ENCODE data around the gene RNU6-7. TPM values are rescaled to one million over a fixed set of nuclear protein-coding genes. Genes with fewer than 3 reads are reported as not detected.

RNU6-7 gene
- total and polyA plus RNA-seq, 2 of the 13 experiments (the other 11 are each of a cell fraction or from before 2014, with no cell fraction given), result under 0.01 TPM; not detected in 1

- TF ChIP-seq FOXK2 (IDR thresholded peaks at IDR 0.05), result no peak
- 0 out of 2 replicates have a peak, but pooled peaks have one; percentile 11 for TF ChIP-seq FOXJ3 (CRISPR knock-in tag; IDR thresholded peaks at IDR 0.05; ENCODE audit: borderline replicate concordance)
- TF ChIP-seq, protein P1, sequence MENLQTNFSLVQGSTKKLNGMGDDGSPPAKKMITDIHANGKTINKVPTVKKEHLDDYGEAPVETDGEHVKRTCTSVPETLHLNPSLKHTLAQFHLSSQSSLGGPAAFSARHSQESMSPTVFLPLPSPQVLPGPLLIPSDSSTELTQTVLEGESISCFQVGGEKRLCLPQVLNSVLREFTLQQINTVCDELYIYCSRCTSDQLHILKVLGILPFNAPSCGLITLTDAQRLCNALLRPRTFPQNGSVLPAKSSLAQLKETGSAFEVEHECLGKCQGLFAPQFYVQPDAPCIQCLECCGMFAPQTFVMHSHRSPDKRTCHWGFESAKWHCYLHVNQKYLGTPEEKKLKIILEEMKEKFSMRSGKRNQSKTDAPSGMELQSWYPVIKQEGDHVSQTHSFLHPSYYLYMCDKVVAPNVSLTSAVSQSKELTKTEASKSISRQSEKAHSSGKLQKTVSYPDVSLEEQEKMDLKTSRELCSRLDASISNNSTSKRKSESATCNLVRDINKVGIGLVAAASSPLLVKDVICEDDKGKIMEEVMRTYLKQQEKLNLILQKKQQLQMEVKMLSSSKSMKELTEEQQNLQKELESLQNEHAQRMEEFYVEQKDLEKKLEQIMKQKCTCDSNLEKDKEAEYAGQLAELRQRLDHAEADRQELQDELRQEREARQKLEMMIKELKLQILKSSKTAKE (CRISPR knock-in tag; IDR thresholded peaks at IDR 0.05; ENCODE audit: borderline replicate concordance), result no peak
- TF ChIP-seq YY1 (IDR thresholded peaks at IDR 0.05; ENCODE audit: insufficient read depth, insufficient replicate concordance, low read depth, low read length), result peak; percentile 57
- TF ChIP-seq ZNF800 (CRISPR knock-in tag; IDR thresholded peaks at IDR 0.05), result no peak
- TF ChIP-seq, protein P2, sequence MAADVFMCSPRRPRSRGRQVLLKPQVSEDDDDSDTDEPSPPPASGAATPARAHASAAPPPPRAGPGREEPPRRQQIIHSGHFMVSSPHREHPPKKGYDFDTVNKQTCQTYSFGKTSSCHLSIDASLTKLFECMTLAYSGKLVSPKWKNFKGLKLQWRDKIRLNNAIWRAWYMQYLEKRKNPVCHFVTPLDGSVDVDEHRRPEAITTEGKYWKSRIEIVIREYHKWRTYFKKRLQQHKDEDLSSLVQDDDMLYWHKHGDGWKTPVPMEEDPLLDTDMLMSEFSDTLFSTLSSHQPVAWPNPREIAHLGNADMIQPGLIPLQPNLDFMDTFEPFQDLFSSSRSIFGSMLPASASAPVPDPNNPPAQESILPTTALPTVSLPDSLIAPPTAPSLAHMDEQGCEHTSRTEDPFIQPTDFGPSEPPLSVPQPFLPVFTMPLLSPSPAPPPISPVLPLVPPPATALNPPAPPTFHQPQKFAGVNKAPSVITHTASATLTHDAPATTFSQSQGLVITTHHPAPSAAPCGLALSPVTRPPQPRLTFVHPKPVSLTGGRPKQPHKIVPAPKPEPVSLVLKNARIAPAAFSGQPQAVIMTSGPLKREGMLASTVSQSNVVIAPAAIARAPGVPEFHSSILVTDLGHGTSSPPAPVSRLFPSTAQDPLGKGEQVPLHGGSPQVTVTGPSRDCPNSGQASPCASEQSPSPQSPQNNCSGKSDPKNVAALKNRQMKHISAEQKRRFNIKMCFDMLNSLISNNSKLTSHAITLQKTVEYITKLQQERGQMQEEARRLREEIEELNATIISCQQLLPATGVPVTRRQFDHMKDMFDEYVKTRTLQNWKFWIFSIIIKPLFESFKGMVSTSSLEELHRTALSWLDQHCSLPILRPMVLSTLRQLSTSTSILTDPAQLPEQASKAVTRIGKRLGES (CRISPR knock-in tag; IDR thresholded peaks at IDR 0.05; ENCODE audit: borderline replicate concordance), result no peak
- TF ChIP-seq ZNF558 (CRISPR knock-in tag; IDR thresholded peaks at IDR 0.05; ENCODE audit: borderline replicate concordance), result no peak
- peak; percentile 72 for TF ChIP-seq KDM5B (CRISPR knock-in tag; IDR thresholded peaks at IDR 0.05; ENCODE audit: borderline replicate concordance)
- TF ChIP-seq PHF21A (CRISPR knock-in tag; IDR thresholded peaks at IDR 0.05), result no peak
- no peak for TF ChIP-seq ZNF772 (CRISPR knock-in tag; IDR thresholded peaks at IDR 0.05)
- TF ChIP-seq ZSCAN22 (CRISPR knock-in tag; IDR thresholded peaks at IDR 0.05), result no peak
- TF ChIP-seq DDIT3 (CRISPR knock-in tag; IDR thresholded peaks at IDR 0.05), result no peak
- TF ChIP-seq, protein P3, sequence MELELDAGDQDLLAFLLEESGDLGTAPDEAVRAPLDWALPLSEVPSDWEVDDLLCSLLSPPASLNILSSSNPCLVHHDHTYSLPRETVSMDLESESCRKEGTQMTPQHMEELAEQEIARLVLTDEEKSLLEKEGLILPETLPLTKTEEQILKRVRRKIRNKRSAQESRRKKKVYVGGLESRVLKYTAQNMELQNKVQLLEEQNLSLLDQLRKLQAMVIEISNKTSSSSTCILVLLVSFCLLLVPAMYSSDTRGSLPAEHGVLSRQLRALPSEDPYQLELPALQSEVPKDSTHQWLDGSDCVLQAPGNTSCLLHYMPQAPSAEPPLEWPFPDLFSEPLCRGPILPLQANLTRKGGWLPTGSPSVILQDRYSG (CRISPR knock-in tag; IDR thresholded peaks at IDR 0.05), result 0 out of 2 replicates have a peak, but pooled peaks have one; percentile 26
- peak; percentile 86 for TF ChIP-seq ZNF143 (CRISPR knock-in tag; IDR thresholded peaks at IDR 0.05)
- no peak for TF ChIP-seq MAFK (conservative IDR thresholded peaks at IDR 0.05 in 1 of 2, IDR thresholded peaks at IDR 0.05 in 1 of 2; ENCODE audit: low read length in 2 of 2)
- TF ChIP-seq U2AF2 (IDR thresholded peaks at IDR 0.05; ENCODE audit: low read depth, low read length), result peak; percentile 0; the same call in 1 of the 2 replicates
- TF ChIP-seq, protein P4, sequence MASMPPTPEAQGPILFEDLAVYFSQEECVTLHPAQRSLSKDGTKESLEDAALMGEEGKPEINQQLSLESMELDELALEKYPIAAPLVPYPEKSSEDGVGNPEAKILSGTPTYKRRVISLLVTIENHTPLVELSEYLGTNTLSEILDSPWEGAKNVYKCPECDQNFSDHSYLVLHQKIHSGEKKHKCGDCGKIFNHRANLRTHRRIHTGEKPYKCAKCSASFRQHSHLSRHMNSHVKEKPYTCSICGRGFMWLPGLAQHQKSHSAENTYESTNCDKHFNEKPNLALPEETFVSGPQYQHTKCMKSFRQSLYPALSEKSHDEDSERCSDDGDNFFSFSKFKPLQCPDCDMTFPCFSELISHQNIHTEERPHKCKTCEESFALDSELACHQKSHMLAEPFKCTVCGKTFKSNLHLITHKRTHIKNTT (CRISPR knock-in tag; IDR thresholded peaks at IDR 0.05), result no peak
- TF ChIP-seq ZNF589 (CRISPR knock-in tag; conservative IDR thresholded peaks at IDR 0.05), result no peak; the same call in none of the 2 replicates
Measured at GRCh38 chr14:32201816-32202490, at the start of gene RNU6-7 (continued).
